Gastrocnemius medialis (tissue), 4 donors: ENCODE measurements around the gene ABCC8.

Experiments
- POLR2A ChIP-seq, 2 donors: fragments of 450-650 bp; IDR thresholded peaks; one replicate each; pipeline ENCODE4 v1.6.1; 2017; ENCODE audit warnings: antibody characterized with exemption in 2 of 2, mild to moderate bottlenecking in 2 of 2, moderate library complexity in 2 of 2
- TF ChIP-seq, protein P1 (sequence below), 5 experiments: fragments of 450-650 bp in 3 of 5; fragments of 200-600 bp in 2 of 5; sonication (generic) in 2 of 5; IDR thresholded peaks in 4 of 5; conservative IDR thresholded peaks in 1 of 5; 1 replicate in 4 of 5; 2 replicates in 1 of 5; pipeline ENCODE4 v1.5.1; 2016 to 2019; ENCODE audit warnings: antibody characterized with exemption in 5 of 5, mild to moderate bottlenecking in 3 of 5, moderate library complexity in 3 of 5

DNA sequence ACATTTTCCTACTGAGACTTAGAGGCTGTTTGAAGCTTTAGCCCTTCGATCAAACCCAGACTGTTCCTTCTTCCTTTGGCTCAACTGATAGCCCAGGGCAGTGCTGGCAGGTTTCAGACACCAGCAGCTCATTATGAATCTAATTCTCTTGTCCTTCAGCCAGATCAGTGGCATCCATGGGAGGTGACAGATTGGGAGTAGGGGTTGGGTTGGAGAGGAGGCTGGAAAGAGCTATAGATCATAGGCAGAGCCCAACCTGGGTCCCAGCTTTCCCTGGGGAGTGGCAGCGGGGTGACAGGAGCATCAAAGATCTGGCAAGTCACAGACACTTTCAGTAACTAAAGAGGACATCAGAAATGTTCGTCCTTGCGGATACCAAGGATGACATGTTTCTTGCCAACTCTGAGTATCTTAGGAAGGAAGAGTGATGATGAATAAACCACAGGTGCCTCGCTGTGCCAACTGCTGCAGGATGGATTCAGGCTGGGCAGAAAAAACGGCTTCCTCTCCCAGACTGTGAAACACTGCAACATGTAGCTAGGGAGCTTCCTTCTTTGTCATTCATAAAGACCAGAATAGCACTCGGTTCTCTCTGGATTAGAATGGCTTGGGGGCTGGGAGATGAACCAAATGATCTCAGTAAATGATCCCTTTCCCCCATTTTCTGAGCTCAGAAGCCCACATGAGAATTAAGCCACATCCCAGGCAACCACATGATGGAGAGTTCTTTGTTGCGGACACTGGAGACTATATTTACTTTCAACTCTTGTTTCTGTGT, 19.1 kb downstream of the ABCC8 start:
- TF ChIP-seq, protein P1, sequence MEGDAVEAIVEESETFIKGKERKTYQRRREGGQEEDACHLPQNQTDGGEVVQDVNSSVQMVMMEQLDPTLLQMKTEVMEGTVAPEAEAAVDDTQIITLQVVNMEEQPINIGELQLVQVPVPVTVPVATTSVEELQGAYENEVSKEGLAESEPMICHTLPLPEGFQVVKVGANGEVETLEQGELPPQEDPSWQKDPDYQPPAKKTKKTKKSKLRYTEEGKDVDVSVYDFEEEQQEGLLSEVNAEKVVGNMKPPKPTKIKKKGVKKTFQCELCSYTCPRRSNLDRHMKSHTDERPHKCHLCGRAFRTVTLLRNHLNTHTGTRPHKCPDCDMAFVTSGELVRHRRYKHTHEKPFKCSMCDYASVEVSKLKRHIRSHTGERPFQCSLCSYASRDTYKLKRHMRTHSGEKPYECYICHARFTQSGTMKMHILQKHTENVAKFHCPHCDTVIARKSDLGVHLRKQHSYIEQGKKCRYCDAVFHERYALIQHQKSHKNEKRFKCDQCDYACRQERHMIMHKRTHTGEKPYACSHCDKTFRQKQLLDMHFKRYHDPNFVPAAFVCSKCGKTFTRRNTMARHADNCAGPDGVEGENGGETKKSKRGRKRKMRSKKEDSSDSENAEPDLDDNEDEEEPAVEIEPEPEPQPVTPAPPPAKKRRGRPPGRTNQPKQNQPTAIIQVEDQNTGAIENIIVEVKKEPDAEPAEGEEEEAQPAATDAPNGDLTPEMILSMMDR (IDR thresholded peaks at IDR 0.05 in 4 of 5, conservative IDR thresholded peaks at IDR 0.05 in 1 of 5), result no peak
- TF ChIP-seq POLR2A (IDR thresholded peaks at IDR 0.05), result no peak
